Progenitor cell of endocrine pancreas (in vitro differentiated cells): ENCODE data around the gene KCTD6. TPM values are rescaled to one million over a fixed set of nuclear protein-coding genes. Genes with fewer than 3 reads are reported as not detected.

Experiments used
- DNase-seq: peaks from one replicate; pipeline ENCODE4 v3.0.0; 2021; ENCODE audit warnings: low spot score; ENCODE audit not compliant: unreplicated experiment
- H3K27ac Mint-ChIP-seq: 2 replicates; pipeline ENCODE4 v1.8.0; 2021; ENCODE audit warnings: mild to moderate bottlenecking, moderate library complexity, mixed read lengths
- H3K27me3 Mint-ChIP-seq: 2 replicates; pipeline ENCODE4 v1.8.0; 2021; ENCODE audit warnings: mixed read lengths
- H3K36me3 Mint-ChIP-seq: 2 replicates; pipeline ENCODE4 v1.8.0; 2022; ENCODE audit warnings: mixed read lengths; ENCODE audit not compliant: insufficient read depth
- H3K4me1 Mint-ChIP-seq: 2 replicates; pipeline ENCODE4 v1.8.0; 2021; ENCODE audit warnings: low read depth, mixed read lengths
- H3K4me3 Mint-ChIP-seq: 2 replicates; pipeline ENCODE4 v1.8.0; 2021; ENCODE audit warnings: low read depth, mild to moderate bottlenecking, moderate library complexity, mixed read lengths
- H3K9me3 Mint-ChIP-seq: 2 replicates; pipeline ENCODE4 v1.8.0; 2021; ENCODE audit warnings: low read depth, mixed read lengths
- total RNA-seq: library from RNA; stranded (reverse); gene quantifications from 2 replicates; pipeline ENCODE4 v1.2.1, GENCODE V29; 2021
- TF ChIP-seq, protein P1 (sequence below): fragments of 200-600 bp; sonication (generic); IDR thresholded peaks from one replicate; pipeline ENCODE4 v1.5.0; 2021; ENCODE audit warnings: antibody characterized with exemption, mild to moderate bottlenecking; ENCODE audit not compliant: unreplicated experiment

KCTD6 gene
- total RNA-seq, 1 donor from 2014 or later = 14.8 TPM

GRCh38 chr3:58463942-58464271 is 28.0 kb upstream of the KCTD6 start:
- Mint-ChIP-seq H3K4me3 (no peak overlapping the region), H3K9me3 (no peaks in the 10 kb centered on the region), H3K36me3 (no peaks in the 10 kb centered on the region), H3K4me1 (peaks cover 3% of the 10 kb centered on the region), H3K27me3 (no peaks in the 10 kb centered on the region), H3K27ac (no peak overlapping the region)
- DNase-seq = no peak
- TF ChIP-seq, protein P1, sequence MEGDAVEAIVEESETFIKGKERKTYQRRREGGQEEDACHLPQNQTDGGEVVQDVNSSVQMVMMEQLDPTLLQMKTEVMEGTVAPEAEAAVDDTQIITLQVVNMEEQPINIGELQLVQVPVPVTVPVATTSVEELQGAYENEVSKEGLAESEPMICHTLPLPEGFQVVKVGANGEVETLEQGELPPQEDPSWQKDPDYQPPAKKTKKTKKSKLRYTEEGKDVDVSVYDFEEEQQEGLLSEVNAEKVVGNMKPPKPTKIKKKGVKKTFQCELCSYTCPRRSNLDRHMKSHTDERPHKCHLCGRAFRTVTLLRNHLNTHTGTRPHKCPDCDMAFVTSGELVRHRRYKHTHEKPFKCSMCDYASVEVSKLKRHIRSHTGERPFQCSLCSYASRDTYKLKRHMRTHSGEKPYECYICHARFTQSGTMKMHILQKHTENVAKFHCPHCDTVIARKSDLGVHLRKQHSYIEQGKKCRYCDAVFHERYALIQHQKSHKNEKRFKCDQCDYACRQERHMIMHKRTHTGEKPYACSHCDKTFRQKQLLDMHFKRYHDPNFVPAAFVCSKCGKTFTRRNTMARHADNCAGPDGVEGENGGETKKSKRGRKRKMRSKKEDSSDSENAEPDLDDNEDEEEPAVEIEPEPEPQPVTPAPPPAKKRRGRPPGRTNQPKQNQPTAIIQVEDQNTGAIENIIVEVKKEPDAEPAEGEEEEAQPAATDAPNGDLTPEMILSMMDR = no peak

GRCh38 chr3:58464866-58465265 is 27.0 kb upstream of the KCTD6 start:
- TF ChIP-seq, protein P1 = no peak

DNA sequence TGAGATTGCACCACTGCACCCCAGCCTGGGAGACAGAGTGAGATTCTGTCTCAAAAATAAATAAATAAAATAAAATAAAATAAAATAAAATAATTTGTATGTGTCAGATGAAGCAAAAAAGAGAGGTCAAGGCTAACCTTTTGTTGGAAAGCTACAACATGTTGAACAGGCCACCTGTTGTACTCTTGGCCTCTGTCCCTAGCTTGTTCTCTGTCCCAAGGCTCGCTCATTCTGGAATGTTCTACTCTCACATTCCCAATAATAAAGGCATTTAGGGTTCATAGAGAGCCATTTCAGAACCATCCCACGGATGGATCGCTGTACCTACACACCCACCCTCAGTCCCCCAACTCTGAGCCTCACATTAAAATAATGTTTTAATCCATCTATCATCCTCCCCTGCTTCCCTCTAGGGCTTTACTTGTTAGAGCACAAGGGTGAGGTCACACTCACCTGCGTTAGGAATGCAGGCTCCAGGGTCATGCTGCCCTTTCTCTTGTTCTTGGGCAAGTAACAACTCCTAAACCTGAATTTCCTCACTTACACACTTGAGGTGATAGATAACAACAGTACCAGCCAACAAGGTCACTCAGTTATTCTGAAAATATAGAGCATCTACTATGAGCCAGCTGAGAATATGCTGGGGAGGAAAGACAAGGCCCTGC is 24.9 kb upstream of the KCTD6 start:
- H3K36me3 Mint-ChIP-seq = no peaks in the 10 kb centered on the region
- peaks cover 19% of the 10 kb centered on the region for H3K4me1 Mint-ChIP-seq
- H3K27ac Mint-ChIP-seq = no peak overlapping the region
- TF ChIP-seq, protein P1 = no peak
- H3K9me3 Mint-ChIP-seq = no peaks in the 10 kb centered on the region
- no peak for DNase-seq
- no peaks in the 10 kb centered on the region for H3K27me3 Mint-ChIP-seq
- no peak overlapping the region for H3K4me3 Mint-ChIP-seq

More at GRCh38 chr3:58464866-58465265, 27.0 kb upstream of the KCTD6 start:
- Mint-ChIP-seq H3K4me1 (peaks cover 4% of the 10 kb centered on the region), H3K27me3 (no peaks in the 10 kb centered on the region), H3K9me3 (no peaks in the 10 kb centered on the region), H3K36me3 (no peaks in the 10 kb centered on the region), H3K4me3 (no peak overlapping the region), H3K27ac (no peak overlapping the region)
- DNase-seq = no peak

DNA sequence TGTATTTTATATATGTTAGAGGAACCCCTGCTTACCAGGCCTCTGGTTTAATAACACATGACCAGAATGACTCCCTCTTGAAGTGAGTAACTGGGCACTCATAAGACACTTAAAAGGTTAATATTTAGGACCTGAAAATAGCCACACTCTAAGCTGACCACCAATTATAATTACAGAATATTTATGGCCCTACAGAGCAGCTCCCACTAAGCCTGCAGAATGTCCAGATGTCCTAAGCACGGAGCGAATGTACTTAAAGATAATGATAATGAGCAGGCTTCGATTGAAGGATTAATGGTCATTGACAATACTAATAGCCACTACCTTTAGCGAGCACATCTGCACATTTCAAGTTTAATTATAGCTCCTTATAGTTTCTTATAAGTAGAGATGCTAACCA is 22.8 kb upstream of the KCTD6 start:
- no peak for DNase-seq
- Mint-ChIP-seq H3K9me3 (no peaks in the 10 kb centered on the region), H3K27me3 (no peaks in the 10 kb centered on the region), H3K4me3 (no peak overlapping the region), H3K27ac (no peak overlapping the region), H3K4me1 (peaks cover 16% of the 10 kb centered on the region), H3K36me3 (no peaks in the 10 kb centered on the region)
- TF ChIP-seq, protein P1 = no peak

GRCh38 chr3:58470363-58471024 is 21.4 kb upstream of the KCTD6 start:
- Mint-ChIP-seq H3K36me3 (no peaks in the 10 kb centered on the region), H3K9me3 (no peaks in the 10 kb centered on the region), H3K4me3 (no peak overlapping the region), H3K4me1 (peaks cover 20% of the 10 kb centered on the region), H3K27ac (peak overlapping the region; percentile 94), H3K27me3 (no peaks in the 10 kb centered on the region)
- TF ChIP-seq, protein P1 = no peak
- DNase-seq = no peak
